CD4-positive, alpha-beta T cell (primary cell): Measurements from ENCODE around the gene TEX19. TPM values are rescaled to one million over a fixed set of nuclear protein-coding genes. Genes with fewer than 3 reads are reported as not detected.

Source experiments
- ATAC-seq: fragments of 200-7000 bp; cut with Tn5 transposase; one replicate; pipeline ENCODE4 v1.10.0; 2022; ENCODE audit warnings: mild to moderate bottlenecking; ENCODE audit not compliant: poor library complexity
- CTCF ChIA-PET: fragments of 350-600 bp; sonication (Branson Sonifier 250); formaldehyde crosslinking; loops from one replicate; lab custom pipeline; 2021; ENCODE audit warnings: antibody characterized with exemption, inconsistent platforms; lab: Charles Lee
- POLR2A ChIA-PET: fragments of 350-600 bp; sonication (Branson Sonifier 250); formaldehyde crosslinking; loops from one replicate; lab custom pipeline; 2021; ENCODE audit warnings: antibody characterized with exemption, inconsistent platforms; lab: Charles Lee
- DNase-seq, 14 experiments: peaks; one replicate each; pipeline ENCODE4 v3.0.0-alpha.2; 2013 to 2020; ENCODE audit warnings: mixed read lengths in 2 of 14
- H3K27ac ChIP-seq, 2 donors: one replicate each; pipeline versions ENCODE4 v1.5.1 to v1.7.0; 2013; ENCODE audit warnings: low read length in 2 of 2, low read depth in 1 of 2, mild to moderate bottlenecking in 1 of 2
- H3K27me3 ChIP-seq, 2 experiments: 1 replicate in 1 of 2; 2 replicates in 1 of 2; pipeline versions ENCODE4 v1.6.1 to v1.7.0; 2013; ENCODE audit warnings: low read length in 2 of 2, control low read depth in 1 of 2, mild to moderate bottlenecking in 1 of 2, moderate library complexity in 1 of 2; ENCODE audit not compliant: insufficient read depth in 2 of 2, control insufficient read depth in 1 of 2
- H3K36me3 ChIP-seq: one replicate; pipeline ENCODE4 v1.6.1; 2013; ENCODE audit warnings: low read length, control low read depth; ENCODE audit not compliant: insufficient read depth
- H3K4me1 ChIP-seq: one replicate; pipeline ENCODE4 v1.6.1; 2013; ENCODE audit warnings: low read length, control low read depth; ENCODE audit not compliant: insufficient read depth
- H3K4me3 ChIP-seq: one replicate; pipeline ENCODE4 v1.5.1; 2013; ENCODE audit warnings: mild to moderate bottlenecking, low read length, moderate library complexity
- H3K9me3 ChIP-seq, 2 experiments: 1 replicate in 1 of 2; 2 replicates in 1 of 2; pipeline versions ENCODE4 v1.6.1 to v1.7.0; 2013; ENCODE audit warnings: low read length in 2 of 2, mild to moderate bottlenecking in 2 of 2, control low read depth in 1 of 2, moderate library complexity in 1 of 2; ENCODE audit not compliant: control insufficient read depth in 1 of 2, insufficient read depth in 1 of 2
- H3K27ac Mint-ChIP-seq: one replicate; pipeline ENCODE4 v1.8.0; 2020; ENCODE audit warnings: mixed read lengths
- H3K27me3 Mint-ChIP-seq: one replicate; pipeline ENCODE4 v1.8.0; 2021; ENCODE audit warnings: mixed read lengths
- H3K36me3 Mint-ChIP-seq: one replicate; pipeline ENCODE4 v1.8.0; 2021; ENCODE audit warnings: low read depth, mixed read lengths
- H3K4me1 Mint-ChIP-seq: one replicate; pipeline ENCODE4 v1.8.0; 2021; ENCODE audit warnings: low read depth, mixed read lengths
- H3K4me3 Mint-ChIP-seq: one replicate; pipeline ENCODE4 v1.8.0; 2020; ENCODE audit warnings: mild to moderate bottlenecking, mixed read lengths
- H3K9me3 Mint-ChIP-seq: one replicate; pipeline ENCODE4 v1.8.0; 2020; ENCODE audit warnings: mixed read lengths
- intact Hi-C, 2 experiments: fragments of 100-400 bp; cut with DNase I in 1 of 2; cut with micrococcal nuclease in 1 of 2; formaldehyde crosslinking; loops; one replicate each; pipeline versions ENCODE4 v1.15.1 to v1.9.0; 2023 to 2025; cut with DNase I, micrococcal nuclease
- total RNA-seq, 174 experiments: library from RNA in 2 of 174; stranded (reverse) in 2 of 174; gene quantifications; one replicate each; pipeline ENCODE4 v1.2.3 and lab custom pipeline; 2021 to 2026
- TF ChIP-seq, protein P1 (sequence below): fragments of 200-600 bp; IDR thresholded peaks from one replicate; pipeline ENCODE4 v1.8.0; 2022; ENCODE audit warnings: antibody characterized with exemption, mild to moderate bottlenecking

Gene TEX19
- total RNA-seq, 2 experiments from 2014 or later = not detected

DNA sequence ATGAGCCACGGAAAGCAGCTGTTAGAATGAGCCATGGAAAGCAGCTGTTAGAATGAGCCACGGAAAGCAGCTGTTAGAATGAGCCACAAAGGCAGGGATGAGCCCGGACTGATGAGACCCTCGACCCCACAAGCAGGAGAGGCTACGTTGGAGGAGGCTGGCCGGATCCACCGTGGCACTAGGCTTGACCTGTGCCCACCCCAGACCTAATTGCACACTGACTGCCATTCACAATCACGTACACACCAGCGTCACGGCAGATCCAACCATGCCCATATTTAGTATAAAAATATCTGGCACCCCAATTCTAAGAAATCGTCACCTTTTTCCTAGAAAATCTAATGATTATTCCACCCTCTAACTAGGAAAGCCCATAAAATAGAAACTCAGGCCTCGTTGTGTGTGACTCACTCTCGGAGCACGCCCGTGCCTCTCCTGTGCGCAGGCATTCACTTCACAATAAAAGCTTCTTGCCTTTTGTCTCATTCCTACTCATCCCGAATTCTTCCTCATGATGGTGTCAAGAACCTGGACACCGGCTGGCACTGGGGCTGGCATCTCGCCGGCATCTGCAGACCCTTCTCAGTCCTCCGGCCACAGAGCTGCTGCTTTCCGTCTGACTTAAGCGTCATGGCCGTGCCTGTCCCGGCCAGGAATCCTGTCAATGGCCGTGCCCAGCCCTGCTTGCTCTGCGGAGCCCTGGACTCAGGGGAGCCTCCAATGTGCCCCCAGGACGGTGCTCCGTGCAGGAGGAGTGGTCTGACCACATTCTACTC lies 20.0 kb upstream of the TEX19 start:
- ChIA-PET POLR2A (no interaction called here), CTCF (interaction anchor here (1.5 kb wide), 1 partner anchor 18 kb away, joined by 5 read pairs; no protein-coding TSS in a partner anchor)
- peaks cover 4% of the 10 kb centered on the region for H3K27me3 Mint-ChIP-seq
- no peaks in the 10 kb centered on the region for H3K36me3 Mint-ChIP-seq
- Histone ChIP-seq H3K36me3 (no peaks in the 10 kb centered on the region), H3K9me3 (no peaks in the 10 kb centered on the region), H3K27me3 (peaks cover 0 to 5% of the 10 kb centered on the region in 2 experiments), H3K4me3 (no peak overlapping the region), H3K4me1 (peaks cover 14% of the 10 kb centered on the region), H3K27ac (no peak overlapping the region)
- H3K9me3 Mint-ChIP-seq = no peaks in the 10 kb centered on the region
- TF ChIP-seq, protein P1, sequence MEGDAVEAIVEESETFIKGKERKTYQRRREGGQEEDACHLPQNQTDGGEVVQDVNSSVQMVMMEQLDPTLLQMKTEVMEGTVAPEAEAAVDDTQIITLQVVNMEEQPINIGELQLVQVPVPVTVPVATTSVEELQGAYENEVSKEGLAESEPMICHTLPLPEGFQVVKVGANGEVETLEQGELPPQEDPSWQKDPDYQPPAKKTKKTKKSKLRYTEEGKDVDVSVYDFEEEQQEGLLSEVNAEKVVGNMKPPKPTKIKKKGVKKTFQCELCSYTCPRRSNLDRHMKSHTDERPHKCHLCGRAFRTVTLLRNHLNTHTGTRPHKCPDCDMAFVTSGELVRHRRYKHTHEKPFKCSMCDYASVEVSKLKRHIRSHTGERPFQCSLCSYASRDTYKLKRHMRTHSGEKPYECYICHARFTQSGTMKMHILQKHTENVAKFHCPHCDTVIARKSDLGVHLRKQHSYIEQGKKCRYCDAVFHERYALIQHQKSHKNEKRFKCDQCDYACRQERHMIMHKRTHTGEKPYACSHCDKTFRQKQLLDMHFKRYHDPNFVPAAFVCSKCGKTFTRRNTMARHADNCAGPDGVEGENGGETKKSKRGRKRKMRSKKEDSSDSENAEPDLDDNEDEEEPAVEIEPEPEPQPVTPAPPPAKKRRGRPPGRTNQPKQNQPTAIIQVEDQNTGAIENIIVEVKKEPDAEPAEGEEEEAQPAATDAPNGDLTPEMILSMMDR = no peak
- no peak for ATAC-seq
- H3K4me3 Mint-ChIP-seq = no peak overlapping the region
- H3K27ac Mint-ChIP-seq = no peak overlapping the region
- intact Hi-C loops = loop anchor here in 1 of 2 experiments (5.0 kb wide), 1 partner anchor 42 kb away; no protein-coding TSS in a partner anchor
- DNase-seq = no peak
- H3K4me1 Mint-ChIP-seq = peaks cover 7% of the 10 kb centered on the region

DNA sequence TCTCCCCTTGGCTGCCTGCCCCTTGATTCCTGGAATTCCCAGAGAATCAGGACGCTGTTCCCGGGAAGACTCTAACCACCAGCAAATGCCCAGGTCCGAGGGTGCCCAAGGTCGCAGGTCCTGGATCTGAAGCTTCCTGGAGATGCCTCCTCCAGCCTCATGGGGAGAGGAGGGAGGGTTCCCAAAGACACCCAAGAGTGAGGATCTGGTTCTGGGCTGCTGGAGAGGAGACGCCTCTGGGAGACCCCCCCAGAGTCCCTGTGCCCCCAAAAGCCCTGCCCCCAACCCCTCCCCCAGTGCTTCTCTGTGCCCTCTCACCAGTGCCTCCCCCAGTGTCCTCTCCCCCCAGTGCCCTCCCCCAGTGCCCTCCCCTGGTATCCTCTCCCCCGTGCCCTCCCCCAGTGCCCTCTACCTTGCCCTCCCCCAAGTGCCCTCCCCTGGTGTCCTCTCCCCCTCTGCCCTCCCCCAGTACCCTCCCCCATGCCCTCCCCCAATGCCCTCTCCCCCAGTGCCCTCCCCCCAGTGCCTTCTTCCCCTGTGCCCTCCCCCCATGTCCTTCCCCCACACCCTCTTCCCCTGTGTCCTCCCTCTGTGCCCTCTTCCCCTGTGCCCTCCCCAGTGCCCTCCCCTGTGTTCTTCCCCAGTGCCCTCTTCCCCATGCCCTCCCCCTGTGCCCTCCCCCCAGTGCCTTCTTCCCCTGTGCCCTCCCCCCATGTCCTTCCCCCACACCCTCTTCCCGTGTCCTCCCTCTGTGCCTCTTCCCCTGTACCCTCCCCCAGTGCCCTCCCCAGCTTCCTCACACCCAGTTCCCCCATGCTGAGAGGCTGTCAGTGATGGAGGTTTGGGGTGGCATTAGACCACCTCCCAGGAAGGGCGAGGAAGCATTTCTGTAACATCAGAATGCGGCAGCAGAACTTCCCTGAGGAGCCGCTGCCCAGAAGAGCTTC lies 19.1 kb upstream of the TEX19 start:
- Histone ChIP-seq H3K27ac (no peak overlapping the region), H3K4me3 (no peak overlapping the region), H3K36me3 (no peaks in the 10 kb centered on the region), H3K9me3 (no peaks in the 10 kb centered on the region), H3K4me1 (peaks cover 5% of the 10 kb centered on the region), H3K27me3 (no peaks in the 10 kb centered on the region)
- H3K4me1 Mint-ChIP-seq = peaks cover 6% of the 10 kb centered on the region
- H3K4me3 Mint-ChIP-seq = no peak overlapping the region
- POLR2A ChIA-PET = no interaction called here
- TF ChIP-seq, protein P1 = no peak
- no peak for DNase-seq
- H3K9me3 Mint-ChIP-seq = no peaks in the 10 kb centered on the region
- no peak overlapping the region for H3K27ac Mint-ChIP-seq
- CTCF ChIA-PET = no interaction called here
- intact Hi-C loops = loop anchor here in 1 of 2 experiments (5.0 kb wide), 1 partner anchor 43 kb away; no protein-coding TSS in a partner anchor
- ATAC-seq = no peak
- H3K36me3 Mint-ChIP-seq = no peaks in the 10 kb centered on the region
- peaks cover 2% of the 10 kb centered on the region for H3K27me3 Mint-ChIP-seq

DNA sequence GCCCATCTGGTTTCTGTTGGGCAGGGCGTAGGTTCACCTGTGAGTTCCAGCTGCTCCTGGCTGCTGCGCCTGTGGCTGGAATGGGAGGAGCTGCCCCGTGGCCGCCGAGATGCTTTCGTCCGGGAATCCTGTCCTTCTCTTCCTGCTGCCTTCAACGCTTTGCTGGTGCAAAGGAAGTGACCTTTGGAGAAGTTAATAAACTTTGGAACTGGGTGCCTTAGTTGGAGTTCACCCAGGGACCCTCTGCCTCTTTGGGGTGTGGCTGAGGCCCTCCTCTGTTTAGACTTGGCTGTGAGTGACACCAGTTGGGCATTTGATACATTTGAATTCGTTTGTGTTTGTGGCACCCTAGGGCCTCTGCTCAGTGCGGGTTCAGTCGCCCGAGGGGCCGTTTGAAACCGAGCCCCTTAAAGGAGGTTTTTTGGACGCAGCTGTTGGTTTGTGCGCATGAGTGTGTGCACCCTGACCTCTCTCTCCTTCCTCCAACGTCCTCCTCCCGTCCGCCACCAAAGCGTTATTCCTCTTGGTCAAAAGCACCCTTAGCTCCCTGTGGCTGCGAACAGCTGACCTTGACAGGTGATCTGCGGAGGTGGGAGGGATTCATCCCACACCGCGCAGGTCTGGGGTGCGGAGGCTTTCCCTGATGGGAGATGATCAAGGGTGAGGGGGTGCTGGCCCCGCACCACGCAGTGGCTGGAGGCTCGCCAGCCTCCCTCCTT lies 16.5 kb upstream of the TEX19 start:
- Mint-ChIP-seq H3K27ac (no peak overlapping the region), H3K27me3 (peaks cover 7% of the 10 kb centered on the region), H3K4me3 (no peak overlapping the region), H3K4me1 (peaks cover 6% of the 10 kb centered on the region), H3K9me3 (no peaks in the 10 kb centered on the region), H3K36me3 (no peaks in the 10 kb centered on the region)
- H3K36me3 ChIP-seq = no peaks in the 10 kb centered on the region
- TF ChIP-seq, protein P1 = no peak
- ChIA-PET CTCF (no interaction called here), POLR2A (interaction anchor here (1.1 kb wide), 1 partner anchor 44 kb away, joined by 3 read pairs; no protein-coding TSS in a partner anchor)
- intact Hi-C loops = no loop called here
- H3K27ac ChIP-seq = no peak overlapping the region
- ATAC-seq = no peak
- H3K9me3 ChIP-seq = no peaks in the 10 kb centered on the region
- H3K4me3 ChIP-seq = no peak overlapping the region
- peaks cover 8% of the 10 kb centered on the region for H3K4me1 ChIP-seq
- no peaks in the 10 kb centered on the region for H3K27me3 ChIP-seq
- no peak for DNase-seq
